Measurements from ENCODE around the gene LRRC42.

Gene LRRC42

GRCh38 chr1:54004481-54005049 lies 58.4 kb downstream of the LRRC42 start:
- DNase-seq (ENCODE audit: low read depth, low spot score): no peak

GRCh38 chr1:54006508-54006907 lies 60.4 kb downstream of the LRRC42 start:
- DNase-seq (ENCODE audit: low read depth, low spot score): no peak

GRCh38 chr1:54007613-54008012 lies 61.5 kb downstream of the LRRC42 start:
- DNase-seq (ENCODE audit: low read depth, low spot score): no peak

GRCh38 chr1:54008876-54009275 lies 62.7 kb downstream of the LRRC42 start:
- no peak for DNase-seq (ENCODE audit: low read depth, low spot score)

- DNase-seq (ENCODE audit: low read depth, low spot score): no peak
Observed at GRCh38 chr1:54009406-54009805, 63.3 kb downstream of the LRRC42 start.

GRCh38 chr1:54010415-54011117 lies 64.4 kb downstream of the LRRC42 start:
- DNase-seq (ENCODE audit: low read depth, low spot score): no peak

- DNase-seq (ENCODE audit: low read depth, low spot score): no peak
Observed at GRCh38 chr1:54011316-54012007, 65.3 kb downstream of the LRRC42 start.

GRCh38 chr1:54012008-54012325 lies 65.8 kb downstream of the LRRC42 start:
- DNase-seq (ENCODE audit: low read depth, low spot score): no peak

GRCh38 chr1:54012863-54013262 lies 66.7 kb downstream of the LRRC42 start:
- no peak for DNase-seq (ENCODE audit: low read depth, low spot score)

GRCh38 chr1:54013393-54014008 lies 67.4 kb downstream of the LRRC42 start:
- no peak for DNase-seq (ENCODE audit: low read depth, low spot score)

GRCh38 chr1:54014009-54014629 lies 68.0 kb downstream of the LRRC42 start:
- DNase-seq (ENCODE audit: low read depth, low spot score): no peak

GRCh38 chr1:54016343-54017282 lies 70.5 kb downstream of the LRRC42 start:
- DNase-seq (ENCODE audit: low read depth, low spot score): no peak
